Karpas-422 (cell line): ENCODE measurements around the gene ADD3. TPM values are rescaled to one million over a fixed set of nuclear protein-coding genes. Genes with fewer than 3 reads are reported as not detected.
"Not testable (repeated sequence)": the region's sequence is repeated elsewhere in the genome, so short reads cannot be mapped to it uniquely, and the experiment has no call there.

ENCODE experiments used
- DNase-seq: peaks from one replicate; pipeline ENCODE4 v3.0.0-alpha.2; 2015
- H2AFZ ChIP-seq: fragments of 200-600 bp; sonication (generic); 2 replicates; pipeline ENCODE4 v1.6.1; 2014; ENCODE audit warnings: antibody characterized with exemption, low read length, mixed read lengths
- H3K27ac ChIP-seq: fragments of 200-600 bp; sonication (generic); 2 replicates; pipeline ENCODE4 v1.5.1; 2014; ENCODE audit warnings: mild to moderate bottlenecking, low read length, moderate library complexity
- H3K27me3 ChIP-seq: fragments of 200-600 bp; sonication (generic); 2 replicates; pipeline ENCODE4 v1.6.1; 2014; ENCODE audit warnings: low read length, mixed read lengths
- H3K36me3 ChIP-seq: fragments of 200-600 bp; sonication (generic); 2 replicates; pipeline ENCODE4 v1.6.1; 2014; ENCODE audit warnings: low read length, mixed read lengths; ENCODE audit not compliant: insufficient read depth
- H3K4me1 ChIP-seq: fragments of 200-600 bp; sonication (generic); 2 replicates; pipeline ENCODE4 v1.6.1; 2014; ENCODE audit warnings: mild to moderate bottlenecking, low read length, mixed read lengths
- H3K4me2 ChIP-seq: fragments of 200-600 bp; sonication (generic); 2 replicates; pipeline ENCODE4 v1.6.1; 2014; ENCODE audit warnings: low read length, low read depth, mild to moderate bottlenecking; ENCODE audit not compliant: poor library complexity, severe bottlenecking
- H3K4me3 ChIP-seq: fragments of 200-600 bp; sonication (generic); 2 replicates; pipeline ENCODE4 v1.5.1; 2014; ENCODE audit warnings: mild to moderate bottlenecking, antibody characterized with exemption, low read length, mixed read lengths
- H3K79me2 ChIP-seq: fragments of 200-600 bp; sonication (generic); 2 replicates; pipeline ENCODE4 v1.6.1; 2014; ENCODE audit warnings: mild to moderate bottlenecking, low read length, mixed read lengths
- H3K9ac ChIP-seq: fragments of 200-600 bp; sonication (generic); 2 replicates; pipeline ENCODE4 v1.6.0; 2014; ENCODE audit warnings: low read length
- H3K9me2 ChIP-seq: fragments of 200-600 bp; sonication (generic), shearing (Covaris generic); replicated peaks from 2 replicates; pipeline ENCODE4 v1.6.0; 2014; ENCODE audit warnings: mild to moderate bottlenecking, low read length, moderate library complexity; ENCODE audit not compliant: insufficient read depth
- H3K9me3 ChIP-seq: fragments of 300-700, 200-600 bp; sonication (generic); 2 replicates; pipeline ENCODE4 v1.6.1; 2014; ENCODE audit warnings: low read length, mixed read lengths
- H4K20me1 ChIP-seq: fragments of 200-600 bp; sonication (generic); 2 replicates; pipeline ENCODE4 v1.6.1; 2014; ENCODE audit warnings: mild to moderate bottlenecking, antibody characterized with exemption, low read length, low read depth; ENCODE audit not compliant: insufficient read depth
- total RNA-seq: library from RNA; depleted of rRNA; stranded (reverse); fragments of >200 nt; shearing (Covaris generic); gene quantifications from 2 replicates; pipeline ENCODE4 v1.2.3, GENCODE V29; 2014; ENCODE audit warnings: low replicate concordance

ADD3 gene
- total RNA-seq, 1 experiment from 2014 or later = 16.5 TPM

DNA sequence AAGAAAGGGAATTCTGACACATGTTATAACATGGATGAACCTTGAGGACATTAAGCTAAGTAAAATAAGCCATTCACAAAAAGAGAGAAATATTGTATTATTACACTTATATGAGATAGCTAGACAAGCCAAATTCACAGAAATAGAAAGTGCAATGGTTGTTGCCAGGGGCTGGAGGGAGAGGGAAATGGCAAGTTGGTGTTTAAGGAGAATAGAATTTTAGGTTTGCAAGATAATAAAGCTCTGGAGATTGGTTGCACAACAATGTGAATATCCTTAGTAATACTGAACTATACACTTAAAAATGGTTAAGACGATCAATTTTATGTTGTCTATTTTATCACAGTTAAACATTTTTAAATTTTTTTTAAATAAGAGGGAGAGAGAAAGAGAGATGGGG is 25.0 kb upstream of the ADD3 start:
- Histone ChIP-seq H3K4me2 (no peak overlapping the region), H4K20me1 (no peaks in the 10 kb centered on the region), H3K9me2 (no peaks in the 10 kb centered on the region), H3K9me3 (no peaks in the 10 kb centered on the region), H3K36me3 (no peaks in the 10 kb centered on the region), H3K4me1 (no peaks in the 10 kb centered on the region), H2AFZ (no peak overlapping the region), H3K9ac (no peak overlapping the region), H3K27ac (no peak overlapping the region), H3K79me2 (no peaks in the 10 kb centered on the region), H3K4me3 (no peak overlapping the region), H3K27me3 (no peaks in the 10 kb centered on the region)
- no peak for DNase-seq

DNA sequence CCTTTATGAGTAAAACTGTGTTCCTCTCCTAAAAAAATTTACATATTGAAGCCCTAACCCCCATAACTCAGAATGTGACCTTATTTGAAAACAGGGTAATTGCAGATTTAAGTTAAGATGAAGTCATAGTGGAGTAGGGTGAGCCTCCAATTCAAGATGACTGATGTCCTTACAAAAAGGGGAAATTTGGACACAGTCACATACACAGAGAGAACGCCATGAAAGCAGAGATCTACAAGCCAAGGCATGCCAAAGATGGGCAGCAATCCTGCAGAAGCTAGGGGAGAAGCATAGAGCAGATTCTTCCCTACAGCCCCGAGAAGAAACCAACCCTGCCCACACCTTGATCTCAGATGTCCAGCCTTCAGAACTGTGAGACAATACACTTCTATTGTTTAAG is 23.8 kb upstream of the ADD3 start:
- H3K4me2 ChIP-seq = no peak overlapping the region
- no peaks in the 10 kb centered on the region for H3K9me3 ChIP-seq
- no peak overlapping the region for H3K9ac ChIP-seq
- H3K79me2 ChIP-seq = no peaks in the 10 kb centered on the region
- H3K27ac ChIP-seq = no peak overlapping the region
- DNase-seq = no peak
- H3K36me3 ChIP-seq = no peaks in the 10 kb centered on the region
- no peaks in the 10 kb centered on the region for H3K9me2 ChIP-seq
- no peak overlapping the region for H2AFZ ChIP-seq
- H3K4me1 ChIP-seq = no peaks in the 10 kb centered on the region
- H3K4me3 ChIP-seq = no peak overlapping the region
- no peaks in the 10 kb centered on the region for H4K20me1 ChIP-seq
- no peaks in the 10 kb centered on the region for H3K27me3 ChIP-seq

DNA sequence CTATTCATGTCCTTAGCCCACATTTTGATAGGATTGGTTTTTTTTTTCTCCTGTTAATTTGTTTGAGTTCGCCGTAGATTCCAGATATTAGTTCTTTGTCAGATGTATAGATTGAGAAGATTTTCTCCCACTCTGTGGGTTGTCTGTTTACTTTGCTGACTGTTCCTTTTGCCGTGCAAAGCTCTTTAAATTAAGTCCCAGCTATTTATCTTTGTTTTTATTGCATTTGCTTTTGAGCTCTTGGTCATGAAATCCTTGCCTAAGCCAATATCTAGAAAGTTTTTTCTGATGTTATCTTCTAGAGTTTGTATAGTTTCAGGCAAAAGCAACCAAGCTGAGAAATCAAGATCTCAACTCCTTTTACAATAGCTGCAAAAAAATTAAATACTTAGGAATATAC is 22.0 kb upstream of the ADD3 start:
- H3K27me3 ChIP-seq, H3K36me3 ChIP-seq, H3K27ac ChIP-seq, H3K4me2 ChIP-seq, H3K4me3 ChIP-seq, H3K9me3 ChIP-seq, H3K4me1 ChIP-seq, DNase-seq, H3K9me2 ChIP-seq, H3K79me2 ChIP-seq, H3K9ac ChIP-seq, H2AFZ ChIP-seq, H4K20me1 ChIP-seq: not testable (repeated sequence)

DNA sequence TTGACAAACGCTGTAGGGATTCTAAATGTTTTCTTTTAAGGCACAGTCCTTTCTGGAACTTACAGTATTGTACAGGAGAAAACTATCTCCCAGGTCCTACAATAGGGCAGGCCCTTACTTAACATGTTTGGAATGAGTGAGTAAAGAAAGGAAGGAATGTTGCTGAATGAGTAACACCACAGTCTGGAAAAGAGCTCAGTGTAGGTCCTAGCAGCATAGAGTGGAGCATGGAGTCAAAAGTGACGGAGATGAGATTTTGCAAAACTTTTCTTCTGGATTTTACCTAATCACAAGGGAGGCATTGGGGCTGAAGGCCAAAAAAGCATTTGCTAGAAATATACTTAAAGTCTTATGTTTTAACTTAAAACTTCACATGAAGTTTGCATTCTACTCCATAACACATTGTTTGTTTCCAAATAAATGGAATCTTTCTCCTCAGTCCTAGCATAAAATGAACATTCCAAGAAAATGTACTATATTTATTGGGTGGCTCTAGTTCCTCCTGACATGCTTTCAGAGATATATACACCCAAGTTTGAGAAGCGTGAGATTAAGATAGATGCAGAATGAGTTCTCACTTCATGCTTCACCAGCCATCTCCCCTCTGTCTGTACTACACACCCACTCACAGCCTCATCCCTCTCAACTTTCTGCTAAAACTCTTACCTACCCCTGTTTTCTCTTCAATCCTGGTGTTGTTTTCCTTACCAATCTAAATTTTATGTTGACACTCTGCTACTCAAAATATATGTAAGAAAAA is 20.2 kb upstream of the ADD3 start:
- H3K27ac ChIP-seq = no peak overlapping the region
- no peak overlapping the region for H2AFZ ChIP-seq
- no peak overlapping the region for H3K4me3 ChIP-seq
- H3K9me2 ChIP-seq = no peaks in the 10 kb centered on the region
- no peaks in the 10 kb centered on the region for H4K20me1 ChIP-seq
- no peaks in the 10 kb centered on the region for H3K4me1 ChIP-seq
- no peaks in the 10 kb centered on the region for H3K9me3 ChIP-seq
- no peaks in the 10 kb centered on the region for H3K27me3 ChIP-seq
- H3K4me2 ChIP-seq = no peak overlapping the region
- H3K79me2 ChIP-seq = no peaks in the 10 kb centered on the region
- DNase-seq = no peak
- H3K9ac ChIP-seq = no peak overlapping the region
- H3K36me3 ChIP-seq = no peaks in the 10 kb centered on the region

DNA sequence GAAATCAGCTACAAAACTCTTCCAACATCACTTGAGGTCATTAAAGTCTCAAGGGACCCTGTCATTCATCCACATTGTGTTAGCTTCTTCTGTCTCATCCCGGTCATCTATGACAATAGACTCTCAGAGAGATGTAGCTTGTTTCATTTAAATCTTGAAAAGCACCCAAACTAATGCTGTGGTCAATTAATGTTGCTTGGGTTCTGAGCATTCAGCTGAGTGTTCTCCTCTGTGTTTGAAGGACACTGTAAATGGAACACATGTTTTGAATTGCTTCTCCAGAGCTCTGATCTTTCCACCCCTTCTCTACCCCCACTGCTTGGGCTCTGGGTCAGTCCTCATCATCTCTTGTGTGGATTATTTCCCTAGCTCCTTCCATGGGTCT is 19.6 kb upstream of the ADD3 start:
- Histone ChIP-seq H3K27me3 (no peaks in the 10 kb centered on the region), H4K20me1 (no peaks in the 10 kb centered on the region), H3K4me3 (no peak overlapping the region), H3K9ac (no peak overlapping the region), H3K9me3 (no peaks in the 10 kb centered on the region), H2AFZ (no peak overlapping the region), H3K27ac (no peak overlapping the region), H3K4me2 (no peak overlapping the region), H3K36me3 (no peaks in the 10 kb centered on the region), H3K9me2 (no peaks in the 10 kb centered on the region), H3K79me2 (no peaks in the 10 kb centered on the region), H3K4me1 (no peaks in the 10 kb centered on the region)
- DNase-seq = no peak

DNA sequence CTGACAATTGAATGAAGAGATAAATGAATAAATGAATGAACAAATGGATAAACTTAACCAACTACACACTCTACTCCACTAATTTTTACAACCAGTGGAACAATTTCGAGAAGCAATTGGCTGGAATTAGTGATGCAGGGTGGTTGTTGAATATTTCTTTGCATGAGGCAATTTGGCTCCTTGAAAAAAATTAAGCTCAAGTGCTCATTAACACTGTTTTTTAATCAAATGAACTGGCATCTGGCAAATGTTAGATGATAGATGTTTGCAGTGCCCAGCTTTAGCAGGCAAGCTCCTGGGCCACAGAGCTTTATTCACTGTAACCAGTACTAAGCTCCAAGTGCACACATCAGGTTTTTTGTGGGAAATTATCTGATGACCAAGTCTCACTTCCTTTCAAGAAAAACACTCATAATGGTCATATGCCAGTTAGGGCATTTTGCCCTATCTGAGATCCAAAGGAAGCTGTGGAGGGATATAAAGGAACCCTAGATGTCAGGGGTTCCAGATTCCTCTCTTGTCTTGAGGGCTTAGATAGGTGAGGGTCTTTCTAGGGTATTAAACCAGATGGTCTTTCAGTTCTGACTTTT is 16.4 kb upstream of the ADD3 start:
- H3K27ac ChIP-seq = no peak overlapping the region
- H3K4me3 ChIP-seq = no peak overlapping the region
- no peak overlapping the region for H2AFZ ChIP-seq
- H3K36me3 ChIP-seq = no peaks in the 10 kb centered on the region
- no peaks in the 10 kb centered on the region for H3K9me2 ChIP-seq
- no peak overlapping the region for H3K9ac ChIP-seq
- H4K20me1 ChIP-seq = no peaks in the 10 kb centered on the region
- H3K4me1 ChIP-seq = peaks cover 3% of the 10 kb centered on the region
- no peak overlapping the region for H3K4me2 ChIP-seq
- no peaks in the 10 kb centered on the region for H3K9me3 ChIP-seq
- H3K79me2 ChIP-seq = no peaks in the 10 kb centered on the region
- DNase-seq = no peak
- H3K27me3 ChIP-seq = no peaks in the 10 kb centered on the region

DNA sequence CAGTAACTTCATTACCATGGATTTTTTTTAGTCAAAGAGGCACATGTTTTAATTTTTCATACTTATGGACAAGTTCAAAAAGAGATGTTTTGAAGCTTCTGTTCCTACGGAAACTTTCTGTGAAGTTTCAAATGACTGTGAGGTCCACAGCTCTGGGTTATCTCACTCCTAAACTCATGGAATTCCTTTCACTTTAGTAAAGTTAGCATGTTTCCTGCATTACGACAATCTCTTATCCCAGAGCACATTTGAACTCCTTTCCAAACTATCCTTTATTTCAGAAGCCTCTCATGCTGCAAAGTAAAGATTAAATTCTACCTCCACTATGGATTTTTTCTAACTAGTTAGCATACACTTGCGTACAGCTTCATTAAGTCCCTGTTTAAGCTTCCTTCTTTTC is 15.3 kb upstream of the ADD3 start:
- H4K20me1 ChIP-seq = no peaks in the 10 kb centered on the region
- peaks cover 10% of the 10 kb centered on the region for H3K4me1 ChIP-seq
- no peaks in the 10 kb centered on the region for H3K79me2 ChIP-seq
- H3K36me3 ChIP-seq = no peaks in the 10 kb centered on the region
- H3K27me3 ChIP-seq = no peaks in the 10 kb centered on the region
- H2AFZ ChIP-seq = no peak overlapping the region
- H3K27ac ChIP-seq = no peak overlapping the region
- H3K9ac ChIP-seq = no peak overlapping the region
- H3K4me3 ChIP-seq = no peak overlapping the region
- DNase-seq = no peak
- H3K9me3 ChIP-seq = no peaks in the 10 kb centered on the region
- H3K4me2 ChIP-seq = no peak overlapping the region
- no peaks in the 10 kb centered on the region for H3K9me2 ChIP-seq

DNA sequence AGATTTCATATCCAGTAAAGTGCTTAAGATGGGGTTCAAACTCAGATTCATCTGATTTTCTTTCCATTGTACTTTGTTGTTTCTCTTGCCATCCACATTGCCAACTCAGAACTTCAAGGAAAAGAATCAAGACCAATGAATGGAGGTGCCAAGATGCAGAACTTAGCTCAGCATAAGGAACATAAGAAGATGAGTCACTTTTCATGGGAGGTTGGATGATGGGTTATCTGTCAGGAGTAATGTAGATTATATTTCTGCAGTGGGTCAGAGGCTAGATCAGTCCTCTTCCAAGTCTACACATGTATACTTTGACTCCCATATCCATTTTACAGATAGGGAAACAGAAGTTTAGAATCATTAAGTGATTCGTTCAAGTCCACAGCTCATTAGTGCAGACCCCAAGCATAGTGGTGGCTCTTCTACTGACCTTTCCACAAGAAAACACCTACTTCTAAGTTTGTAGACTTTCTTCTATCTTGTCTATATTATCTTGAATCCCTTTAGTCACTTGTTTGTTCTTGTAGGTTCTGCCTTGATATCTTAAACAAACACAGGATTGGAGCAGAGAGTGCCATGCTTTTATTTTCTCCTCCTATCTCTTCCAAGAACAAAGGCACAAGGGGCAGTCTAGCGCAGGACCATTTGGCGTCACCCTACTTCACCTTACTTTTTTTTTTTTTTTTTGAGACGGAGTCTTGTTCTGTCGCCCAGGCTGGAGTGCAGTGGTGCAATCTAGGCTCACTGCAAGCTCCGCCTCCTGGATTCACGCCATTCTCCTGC is 14.0 kb upstream of the ADD3 start:
- Histone ChIP-seq H2AFZ (no peak overlapping the region), H3K27ac (no peak overlapping the region), H3K36me3 (no peaks in the 10 kb centered on the region)

More for the DNA sequence above, 14.0 kb upstream of the ADD3 start:
- no peak for DNase-seq
- Histone ChIP-seq H4K20me1 (no peaks in the 10 kb centered on the region), H3K79me2 (no peaks in the 10 kb centered on the region), H3K9ac (no peak overlapping the region), H3K4me3 (no peak overlapping the region), H3K9me3 (no peaks in the 10 kb centered on the region), H3K4me2 (no peak overlapping the region), H3K4me1 (peaks cover 10% of the 10 kb centered on the region), H3K9me2 (no peaks in the 10 kb centered on the region), H3K27me3 (no peaks in the 10 kb centered on the region)
